ENCODE data around the gene SLC12A9.

GRCh38 chr7:100840470-100841100, 11.9 kb upstream of the SLC12A9 start:
- TF ChIP-seq EZH2phosphoT487 (IDR thresholded peaks at IDR 0.05; ENCODE audit: low read length), result no peak
- no peak for TF ChIP-seq EZH2 (optimal IDR thresholded peaks at IDR 0.05; ENCODE audit: low read depth, low read length)

Data from MM.1S (cell line).